Measurements from ENCODE around the gene HPD. TPM values are rescaled to one million over a fixed set of nuclear protein-coding genes. Genes with fewer than 3 reads are reported as not detected.

HPD gene
- total RNA-seq, 1 experiment from 2014 or later: not detected

DNA sequence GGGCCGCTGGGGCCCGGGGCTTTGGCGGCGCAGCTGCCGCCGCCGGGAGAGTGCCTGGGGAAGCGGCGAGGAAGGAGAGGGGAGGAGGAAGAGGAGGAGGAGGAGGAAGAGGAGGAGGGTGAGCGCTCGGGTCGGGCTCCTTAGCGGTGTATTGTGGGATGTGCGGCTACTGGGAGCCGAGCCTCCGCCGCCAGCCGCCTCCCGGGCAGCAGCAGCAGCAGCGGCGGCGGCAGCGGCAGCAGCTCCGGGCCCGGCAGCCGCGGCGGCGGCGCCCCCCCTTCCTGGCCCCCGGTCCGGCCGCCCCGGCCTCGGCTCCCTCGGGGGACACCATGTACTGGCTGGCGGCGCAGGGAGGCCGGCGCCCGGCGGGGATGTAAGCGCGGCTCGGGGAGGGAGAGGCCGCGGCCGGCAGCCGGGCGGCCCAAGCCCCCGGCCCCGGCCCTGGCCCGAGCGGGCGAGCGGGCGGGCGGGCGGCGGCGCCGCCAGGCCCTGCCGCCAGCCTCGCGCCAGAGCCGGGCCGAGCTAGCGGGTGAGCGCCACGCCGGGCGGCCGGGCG lies 54.7 kb downstream of the HPD start, which contains the start of gene SETD1B:
Gene SETD1B, plus strand, starts transcription at position 149 of the 556 bp plus-strand sequence. CDS start 729 bp downstream, outside the sequence.
- Histone ChIP-seq H3K27me3 (ENCODE audit: low read length) (no peaks in the 10 kb centered on the region; the same call in 1 of the 2 replicates), H3K9me2 (replicated peaks; ENCODE audit: insufficient read depth, low read length) (no peaks in the 10 kb centered on the region), H3K79me2 (ENCODE audit: low read length) (no peaks in the 10 kb centered on the region), H3K4me2 (ENCODE audit: low read depth, low read length, poor library complexity, severe bottlenecking) (peak within 1 kb of the TSS; percentile 90), H3K9me3 (ENCODE audit: low read length) (no peaks in the 10 kb centered on the region), H2AFZ (ENCODE audit: low read length) (peak within 1 kb of the TSS; percentile 39), H4K20me1 (ENCODE audit: insufficient read depth, low read depth, low read length) (peaks cover 24% of the 10 kb centered on the region), H3K9ac (ENCODE audit: low read length) (peak within 1 kb of the TSS; percentile 82), H3K4me3 (ENCODE audit: low read length) (peak within 1 kb of the TSS; percentile 68), H3K4me1 (ENCODE audit: low read length) (peaks cover 86% of the 10 kb centered on the region), H3K36me3 (ENCODE audit: insufficient read depth, low read length) (no peaks in the 10 kb centered on the region), H3K27ac (ENCODE audit: low read length) (peak within 1 kb of the TSS; percentile 95)
- peak; percentile 81 for DNase-seq

DNA sequence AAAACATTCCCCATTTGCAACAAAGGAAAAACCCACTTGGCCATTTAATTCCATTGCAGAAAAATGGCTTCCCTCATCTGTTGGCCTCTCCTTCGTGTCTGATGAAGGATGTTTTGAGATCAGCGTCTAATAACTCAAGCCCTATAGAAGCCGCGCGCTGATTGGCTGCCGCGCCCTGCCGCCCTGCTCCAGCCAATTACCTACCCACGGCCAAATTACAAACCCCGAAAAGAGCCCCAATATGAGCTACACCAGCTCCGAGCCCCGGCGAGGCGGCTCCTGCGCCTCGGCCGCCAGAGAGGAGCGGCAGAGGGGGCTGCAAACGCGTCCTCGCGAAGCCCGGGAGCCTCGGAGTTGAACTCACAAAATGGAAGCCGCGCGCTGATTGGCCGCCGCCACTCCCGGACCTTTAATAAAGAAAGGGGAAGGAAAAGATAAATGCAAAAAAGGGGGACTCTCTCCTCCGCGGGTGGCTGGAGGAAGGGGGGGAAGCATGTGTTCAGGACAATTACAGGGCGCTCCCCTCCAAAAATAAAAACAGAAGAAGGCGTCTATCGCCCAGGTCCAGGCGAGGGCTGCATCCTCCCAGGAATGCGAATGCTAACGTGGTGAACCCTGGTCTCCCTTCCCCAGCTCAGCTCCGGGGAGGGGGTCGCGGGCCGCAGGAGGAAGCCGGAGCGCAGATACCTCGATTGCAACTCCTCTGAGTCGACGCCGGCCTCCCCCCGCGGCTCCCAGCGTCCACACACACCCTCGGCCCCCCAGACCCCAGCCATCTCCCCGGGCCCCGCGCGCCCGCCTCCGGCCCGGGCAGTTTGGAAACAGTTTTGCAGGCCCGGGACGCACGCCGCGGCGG lies 55.6 kb downstream of the HPD start:
- Histone ChIP-seq H3K4me2 (ENCODE audit: low read depth, low read length, poor library complexity, severe bottlenecking) (peak overlapping the region; percentile 90), H3K9me3 (ENCODE audit: low read length) (no peaks in the 10 kb centered on the region), H3K79me2 (ENCODE audit: low read length) (no peaks in the 10 kb centered on the region), H3K9ac (ENCODE audit: low read length) (peak overlapping the region; percentile 82), H2AFZ (ENCODE audit: low read length) (peak overlapping the region; percentile 39), H3K36me3 (ENCODE audit: insufficient read depth, low read length) (no peaks in the 10 kb centered on the region), H4K20me1 (ENCODE audit: insufficient read depth, low read depth, low read length) (peaks cover 18% of the 10 kb centered on the region), H3K27me3 (ENCODE audit: low read length) (no peaks in the 10 kb centered on the region; the same call in 1 of the 2 replicates), H3K27ac (ENCODE audit: low read length) (peak overlapping the region; percentile 95), H3K4me3 (ENCODE audit: low read length) (peak overlapping the region; percentile 68), H3K4me1 (ENCODE audit: low read length) (peaks cover 83% of the 10 kb centered on the region), H3K9me2 (replicated peaks; ENCODE audit: insufficient read depth, low read length) (no peaks in the 10 kb centered on the region)
- peak; percentile 97 for DNase-seq

DNA sequence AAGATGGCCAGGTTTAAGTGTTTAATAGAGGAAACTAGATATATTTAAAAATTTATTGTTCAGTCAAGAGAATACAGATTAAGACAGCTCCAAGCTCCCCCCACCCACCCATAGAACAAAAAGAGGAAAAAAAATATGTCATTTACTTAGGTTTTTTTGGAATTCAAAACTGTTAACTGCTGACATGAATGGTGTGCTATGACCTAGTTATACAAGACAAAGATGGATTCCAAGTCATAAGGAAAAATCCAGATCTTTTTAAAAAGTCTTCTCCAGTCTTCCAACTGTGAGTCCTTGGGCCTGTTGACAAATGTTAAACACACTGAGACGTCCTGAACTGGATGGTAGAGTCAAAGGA lies 56.2 kb downstream of the HPD start:
- Histone ChIP-seq H3K4me2 (ENCODE audit: low read depth, low read length, poor library complexity, severe bottlenecking) (peak overlapping the region; percentile 90), H3K9me3 (ENCODE audit: low read length) (no peaks in the 10 kb centered on the region), H3K36me3 (ENCODE audit: insufficient read depth, low read length) (no peaks in the 10 kb centered on the region), H4K20me1 (ENCODE audit: insufficient read depth, low read depth, low read length) (peaks cover 15% of the 10 kb centered on the region), H3K9ac (ENCODE audit: low read length) (peak overlapping the region; percentile 82), H3K79me2 (ENCODE audit: low read length) (no peaks in the 10 kb centered on the region), H3K4me3 (ENCODE audit: low read length) (peak overlapping the region; percentile 68), H3K9me2 (replicated peaks; ENCODE audit: insufficient read depth, low read length) (no peaks in the 10 kb centered on the region), H3K4me1 (ENCODE audit: low read length) (peaks cover 77% of the 10 kb centered on the region), H2AFZ (ENCODE audit: low read length) (no peak overlapping the region), H3K27ac (ENCODE audit: low read length) (peak overlapping the region; percentile 95), H3K27me3 (ENCODE audit: low read length) (no peaks in the 10 kb centered on the region; the same call in 1 of the 2 replicates)
- no peak for DNase-seq

DNA sequence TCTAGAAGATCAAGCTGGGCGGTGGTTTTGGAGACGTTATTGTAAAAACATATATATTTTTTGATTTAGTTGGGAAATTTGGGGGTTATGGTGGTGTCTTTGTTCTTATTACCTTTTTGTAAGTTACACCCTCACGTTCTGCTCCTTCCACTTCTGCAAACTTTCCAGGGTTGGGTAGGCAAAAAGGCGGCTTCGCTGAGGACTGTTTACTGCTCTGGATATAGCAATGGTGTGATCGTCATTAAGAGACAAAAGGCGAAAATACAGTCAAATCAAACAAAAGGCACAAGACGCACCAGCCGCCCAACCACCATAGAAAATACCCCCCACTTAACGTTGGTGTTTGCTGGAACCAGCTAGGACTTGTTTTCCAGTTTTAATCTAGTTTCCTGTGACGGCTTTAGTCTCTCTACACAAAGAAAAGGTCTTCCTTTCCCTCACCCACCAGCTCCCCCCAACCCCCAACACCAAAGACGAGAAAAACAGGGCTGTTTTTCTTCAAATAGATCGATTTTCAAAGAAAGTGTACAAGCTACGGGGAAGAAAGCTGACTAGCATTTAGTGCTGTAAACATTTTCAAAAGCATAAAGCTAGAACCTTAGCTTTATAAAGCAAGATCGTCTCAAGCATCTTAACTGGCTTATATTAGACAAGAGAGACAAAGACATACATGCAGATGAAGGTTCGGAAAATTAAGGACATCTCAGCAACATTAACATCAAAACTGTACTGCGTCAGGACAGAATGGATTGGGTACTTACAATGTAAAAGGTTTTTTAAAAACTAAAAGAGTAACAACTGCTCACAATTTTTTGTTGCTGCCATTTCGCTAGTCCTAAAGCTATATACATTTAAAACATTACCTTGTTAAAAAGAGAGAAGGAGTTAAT lies 56.8 kb downstream of the HPD start:
- peak; percentile 65 for DNase-seq
- Histone ChIP-seq H3K9me3 (ENCODE audit: low read length) (no peaks in the 10 kb centered on the region), H3K79me2 (ENCODE audit: low read length) (no peaks in the 10 kb centered on the region), H3K9me2 (replicated peaks; ENCODE audit: insufficient read depth, low read length) (no peaks in the 10 kb centered on the region), H3K27me3 (ENCODE audit: low read length) (no peaks in the 10 kb centered on the region; the same call in 1 of the 2 replicates), H3K27ac (ENCODE audit: low read length) (peak overlapping the region; percentile 95), H3K9ac (ENCODE audit: low read length) (peak overlapping the region; percentile 82), H3K4me3 (ENCODE audit: low read length) (peak overlapping the region; percentile 68), H2AFZ (ENCODE audit: low read length) (no peak overlapping the region), H4K20me1 (ENCODE audit: insufficient read depth, low read depth, low read length) (peaks cover 12% of the 10 kb centered on the region), H3K4me2 (ENCODE audit: low read depth, low read length, poor library complexity, severe bottlenecking) (peak overlapping the region; percentile 90), H3K36me3 (ENCODE audit: insufficient read depth, low read length) (no peaks in the 10 kb centered on the region), H3K4me1 (ENCODE audit: low read length) (peaks cover 71% of the 10 kb centered on the region)

DNA sequence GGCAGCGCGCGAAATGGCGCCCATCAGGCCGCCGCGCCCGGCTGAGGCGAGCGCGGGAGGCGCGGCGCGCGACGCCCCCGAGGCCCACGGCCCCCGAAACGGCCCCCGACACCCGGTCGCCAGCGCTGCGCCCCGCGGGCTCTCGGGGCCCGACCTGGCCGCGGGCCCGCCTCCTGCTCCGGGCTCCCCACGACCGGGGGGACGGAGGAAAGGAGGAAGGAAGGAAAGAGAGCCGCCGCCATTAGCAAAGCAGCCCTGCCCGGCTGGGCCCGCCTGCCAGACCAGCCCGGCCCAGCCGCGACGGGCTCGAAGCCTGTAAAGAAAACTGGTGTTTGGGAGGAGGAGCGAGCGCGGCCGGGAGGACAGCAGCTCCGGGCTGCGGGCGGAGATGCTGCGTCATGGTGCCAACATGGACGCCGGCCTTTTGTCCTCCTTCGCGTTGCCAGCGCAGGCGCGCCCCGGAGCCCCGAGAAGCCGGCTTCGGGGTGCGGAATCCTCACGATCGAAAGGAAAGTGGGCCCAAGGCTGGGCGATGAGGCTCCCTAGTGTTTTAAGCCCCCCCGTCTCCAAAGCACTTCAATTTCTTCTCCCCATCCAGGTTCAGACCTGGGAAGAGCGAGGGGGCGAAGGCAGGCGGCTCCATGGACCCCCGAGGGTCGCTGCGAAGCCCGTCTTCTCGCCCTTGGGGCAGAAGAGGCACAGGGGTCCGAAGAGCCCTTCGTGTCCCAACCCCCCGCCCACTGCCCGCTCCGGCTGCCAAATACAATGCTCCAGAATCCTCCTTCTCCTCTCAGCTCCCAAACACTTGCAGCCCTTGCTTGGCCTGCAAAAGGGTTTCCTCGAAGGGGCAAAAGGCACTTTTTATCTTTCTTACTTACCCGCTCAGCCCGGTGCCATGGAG lies 57.7 kb downstream of the HPD start:
- H3K9ac ChIP-seq (ENCODE audit: low read length): peak overlapping the region; percentile 82
- H3K9me2 ChIP-seq (replicated peaks; ENCODE audit: insufficient read depth, low read length): no peaks in the 10 kb centered on the region
- H3K79me2 ChIP-seq (ENCODE audit: low read length): no peaks in the 10 kb centered on the region
- H3K4me1 ChIP-seq (ENCODE audit: low read length): peaks cover 62% of the 10 kb centered on the region
- no peaks in the 10 kb centered on the region for H3K9me3 ChIP-seq (ENCODE audit: low read length)
- H3K27me3 ChIP-seq (ENCODE audit: low read length): no peaks in the 10 kb centered on the region; the same call in 1 of the 2 replicates
- H3K27ac ChIP-seq (ENCODE audit: low read length): peak overlapping the region; percentile 95
- no peak overlapping the region; the same call in 1 of the 2 replicates for H2AFZ ChIP-seq (ENCODE audit: low read length)
- no peaks in the 10 kb centered on the region for H3K36me3 ChIP-seq (ENCODE audit: insufficient read depth, low read length)
- H3K4me2 ChIP-seq (ENCODE audit: low read depth, low read length, poor library complexity, severe bottlenecking): peak overlapping the region; percentile 90
- peak overlapping the region; percentile 68 for H3K4me3 ChIP-seq (ENCODE audit: low read length)
- peaks cover 6% of the 10 kb centered on the region; the same call in 1 of the 2 replicates for H4K20me1 ChIP-seq (ENCODE audit: insufficient read depth, low read depth, low read length)
- DNase-seq: peak; percentile 85

DNA sequence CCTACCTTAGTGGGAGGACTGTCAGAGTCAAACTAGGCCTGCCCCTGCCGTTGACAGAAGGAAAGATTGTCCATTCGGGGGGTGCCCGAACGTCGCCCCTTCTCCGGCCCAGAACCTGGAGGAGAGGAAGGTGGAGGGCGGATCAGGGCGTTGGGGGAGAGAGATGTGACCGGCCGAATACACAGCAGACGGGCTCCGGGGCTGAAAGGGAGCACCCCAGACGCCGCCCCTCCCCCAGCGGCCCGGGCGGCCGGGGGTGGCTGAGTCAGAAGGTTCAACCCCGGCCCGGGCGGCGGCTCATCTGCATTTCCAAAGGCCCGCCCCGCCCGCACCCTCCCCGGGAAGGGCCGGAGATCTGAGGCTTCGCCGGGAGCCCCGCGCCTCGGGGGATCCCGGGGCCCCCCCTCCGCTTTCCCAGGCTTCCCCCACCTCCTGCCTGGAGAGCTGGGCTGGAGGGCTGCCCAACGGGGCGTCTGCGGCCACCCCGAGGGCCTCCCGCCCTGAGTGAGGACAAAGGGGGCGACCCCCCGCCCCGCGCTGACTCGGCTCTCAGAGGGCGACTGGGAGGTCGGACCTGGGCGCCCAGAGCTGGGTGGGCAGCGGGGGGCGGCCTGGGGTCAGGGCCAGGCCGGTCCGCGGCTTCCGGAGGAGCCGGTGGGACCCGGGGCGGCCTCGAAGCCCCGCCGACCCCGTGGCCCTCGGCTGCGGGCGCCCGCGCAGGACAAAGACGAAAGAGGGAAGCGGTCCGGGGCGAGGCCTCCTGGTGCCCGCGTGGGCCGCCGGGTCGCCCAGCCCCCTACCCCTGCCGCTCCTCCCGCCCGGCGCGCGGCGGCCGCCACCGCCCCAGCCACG lies 58.6 kb downstream of the HPD start:
- Histone ChIP-seq H3K4me1 (ENCODE audit: low read length) (peaks cover 56% of the 10 kb centered on the region), H4K20me1 (ENCODE audit: insufficient read depth, low read depth, low read length) (peaks cover 4% of the 10 kb centered on the region; the same call in 1 of the 2 replicates), H2AFZ (ENCODE audit: low read length) (no peak overlapping the region), H3K9me2 (replicated peaks; ENCODE audit: insufficient read depth, low read length) (no peaks in the 10 kb centered on the region), H3K4me2 (ENCODE audit: low read depth, low read length, poor library complexity, severe bottlenecking) (peak overlapping the region; percentile 90), H3K79me2 (ENCODE audit: low read length) (no peaks in the 10 kb centered on the region), H3K9ac (ENCODE audit: low read length) (peak overlapping the region; percentile 82), H3K4me3 (ENCODE audit: low read length) (peak overlapping the region; percentile 69), H3K27ac (ENCODE audit: low read length) (peak overlapping the region; percentile 69), H3K27me3 (ENCODE audit: low read length) (no peaks in the 10 kb centered on the region), H3K9me3 (ENCODE audit: low read length) (no peaks in the 10 kb centered on the region), H3K36me3 (ENCODE audit: insufficient read depth, low read length) (no peaks in the 10 kb centered on the region)
- DNase-seq: peak; percentile 76
